ENCODE data around the gene WDR26. TPM values are rescaled to one million over a fixed set of nuclear protein-coding genes. Genes with fewer than 3 reads are reported as not detected.

Gene WDR26
- total RNA-seq, 3 donors from 2014 or later, result 88.5 to 108 (median 108) TPM

DNA sequence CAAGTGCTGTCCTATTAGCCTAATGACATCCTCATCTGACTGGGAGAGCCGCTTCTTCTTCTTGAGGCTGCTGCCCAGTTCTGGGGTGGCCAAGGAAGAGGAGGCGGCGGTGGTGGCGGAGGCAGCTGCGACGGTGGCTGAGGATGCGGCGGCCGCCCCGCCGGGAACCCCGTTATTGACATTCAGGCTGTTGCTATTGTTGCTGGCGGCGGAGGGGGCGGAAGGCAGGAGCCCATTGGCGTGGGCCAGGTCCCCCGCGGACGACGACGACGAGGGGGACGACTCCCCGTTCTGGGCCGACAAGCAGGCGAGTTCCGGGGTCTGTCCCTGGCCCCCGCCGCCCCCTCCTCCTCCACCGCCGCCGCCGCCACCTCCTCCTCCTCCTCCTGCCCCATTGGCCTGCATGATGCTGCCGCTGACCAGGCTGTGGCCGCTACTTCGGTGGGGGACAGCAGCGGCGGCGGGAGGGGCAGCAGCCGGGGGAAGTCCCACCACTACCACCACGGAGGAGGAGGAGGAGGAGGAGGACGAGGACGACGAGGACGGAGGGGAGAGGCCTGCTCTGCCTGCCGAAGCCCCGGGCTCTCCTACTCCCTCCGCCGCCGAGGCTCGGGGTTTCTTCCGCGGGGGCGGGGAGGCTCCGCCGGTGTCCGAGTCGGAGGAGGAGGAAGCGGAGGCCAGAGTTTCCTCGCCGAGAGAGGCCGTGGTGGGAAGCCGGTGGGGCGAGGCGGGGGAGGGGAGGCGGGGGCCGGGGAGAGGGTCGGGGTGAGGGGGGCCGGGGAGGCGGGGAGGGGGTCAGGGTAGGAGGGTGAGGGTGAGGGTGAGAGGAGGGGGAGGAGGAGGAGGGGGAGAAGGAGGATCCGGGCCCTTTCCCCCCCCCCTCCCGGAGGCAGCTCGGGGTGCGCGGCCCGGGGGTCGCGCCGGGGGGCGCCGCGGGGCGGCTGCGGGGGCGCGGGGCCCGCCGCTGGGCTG lies 610 bp downstream of the WDR26 start:
- Histone ChIP-seq H3K36me3 (no peaks in the 10 kb centered on the region), H3K27me3 (no peaks in the 10 kb centered on the region), H3K27ac (peak overlapping the region; percentile 99), H3K4me3 (peak overlapping the region; percentile 83 to 88 (median 87)), H3K4me1 (peaks cover 0 to 12% of the 10 kb centered on the region in 2 donors), H3K9me3 (no peaks in the 10 kb centered on the region)
- TF ChIP-seq POLR2AphosphoS5 (IDR thresholded peaks at IDR 0.05) (peak; percentile 28 to 59 (median 41)), POLR2A (IDR thresholded peaks at IDR 0.05) (no peak)
- intact Hi-C loops (cut with DNase I; ENCODE audit: low total_unique reads), result no loop called here
- peak in 1 of 2 donors; percentile 32 for DNase-seq (ENCODE audit: low spot score in 2 of 2)

DNA sequence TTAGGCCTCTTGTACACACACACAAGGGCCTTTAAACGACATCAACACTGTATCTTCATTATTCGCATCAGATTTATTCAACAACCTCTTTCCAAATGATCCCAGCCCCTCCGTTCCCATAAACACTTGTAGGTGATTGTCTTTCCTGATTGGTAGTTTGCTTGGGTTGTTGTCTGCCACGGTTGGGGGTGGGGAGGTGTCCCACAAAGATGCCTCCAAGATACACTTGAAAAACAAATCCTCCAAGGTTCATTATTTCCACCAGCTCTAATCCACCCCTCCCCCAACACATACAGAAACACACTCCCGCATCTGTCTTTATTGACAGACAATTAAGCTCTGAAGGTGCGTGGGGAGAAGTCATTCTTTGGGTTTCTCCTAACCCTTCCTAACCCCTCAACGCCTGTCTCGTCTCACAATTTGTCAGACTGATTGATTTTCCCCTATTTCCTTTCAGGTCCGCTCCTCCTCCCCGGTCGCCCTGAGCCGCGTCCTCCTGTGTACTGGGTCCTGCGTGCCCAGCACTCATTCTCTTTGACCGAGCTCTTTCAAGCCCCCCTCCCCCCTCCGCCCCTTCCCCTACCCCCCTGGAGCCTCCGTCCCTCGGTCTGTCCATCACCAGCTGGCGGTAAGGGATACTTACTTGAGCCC lies 1.4 kb downstream of the WDR26 start:
- H3K4me1 ChIP-seq, result peaks cover 0 to 12% of the 10 kb centered on the region in 2 donors
- TF ChIP-seq, protein P1, sequence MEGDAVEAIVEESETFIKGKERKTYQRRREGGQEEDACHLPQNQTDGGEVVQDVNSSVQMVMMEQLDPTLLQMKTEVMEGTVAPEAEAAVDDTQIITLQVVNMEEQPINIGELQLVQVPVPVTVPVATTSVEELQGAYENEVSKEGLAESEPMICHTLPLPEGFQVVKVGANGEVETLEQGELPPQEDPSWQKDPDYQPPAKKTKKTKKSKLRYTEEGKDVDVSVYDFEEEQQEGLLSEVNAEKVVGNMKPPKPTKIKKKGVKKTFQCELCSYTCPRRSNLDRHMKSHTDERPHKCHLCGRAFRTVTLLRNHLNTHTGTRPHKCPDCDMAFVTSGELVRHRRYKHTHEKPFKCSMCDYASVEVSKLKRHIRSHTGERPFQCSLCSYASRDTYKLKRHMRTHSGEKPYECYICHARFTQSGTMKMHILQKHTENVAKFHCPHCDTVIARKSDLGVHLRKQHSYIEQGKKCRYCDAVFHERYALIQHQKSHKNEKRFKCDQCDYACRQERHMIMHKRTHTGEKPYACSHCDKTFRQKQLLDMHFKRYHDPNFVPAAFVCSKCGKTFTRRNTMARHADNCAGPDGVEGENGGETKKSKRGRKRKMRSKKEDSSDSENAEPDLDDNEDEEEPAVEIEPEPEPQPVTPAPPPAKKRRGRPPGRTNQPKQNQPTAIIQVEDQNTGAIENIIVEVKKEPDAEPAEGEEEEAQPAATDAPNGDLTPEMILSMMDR (IDR thresholded peaks at IDR 0.05), result no peak
- no peak for TF ChIP-seq POLR2A (IDR thresholded peaks at IDR 0.05)
- TF ChIP-seq POLR2AphosphoS5 (IDR thresholded peaks at IDR 0.05), result no peak
- peak overlapping the region; percentile 83 to 88 (median 87) for H3K4me3 ChIP-seq

DNA sequence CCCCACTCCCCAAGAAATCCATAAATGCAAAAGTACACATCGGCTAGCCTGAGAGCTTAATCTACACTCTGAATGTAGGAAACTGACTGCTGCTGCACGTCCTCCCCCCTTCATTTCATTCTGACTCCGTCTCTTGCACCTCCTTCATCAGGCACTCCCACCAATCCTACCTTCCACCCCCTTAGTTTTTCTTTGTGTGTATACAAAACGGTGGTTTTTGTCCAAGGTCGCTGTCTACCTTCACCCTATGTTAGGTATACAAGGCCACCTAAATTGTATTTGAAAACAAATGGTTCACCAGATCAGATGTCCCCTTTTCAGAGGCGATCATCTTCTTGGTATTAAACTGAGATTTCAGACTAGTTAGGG lies 1.9 kb downstream of the WDR26 start:
- Histone ChIP-seq H3K4me1 (peaks cover 0 to 12% of the 10 kb centered on the region in 2 donors), H3K27ac (peak overlapping the region; percentile 99)
- TF ChIP-seq POLR2A (IDR thresholded peaks at IDR 0.05) (no peak), POLR2AphosphoS5 (IDR thresholded peaks at IDR 0.05) (no peak)
- TF ChIP-seq, protein P1 (IDR thresholded peaks at IDR 0.05), result no peak

More for the DNA sequence above, 1.4 kb downstream of the WDR26 start:
- H3K27me3 ChIP-seq, result no peaks in the 10 kb centered on the region
- DNase-seq (ENCODE audit: low spot score in 2 of 2), result no peak
- no peaks in the 10 kb centered on the region for H3K9me3 ChIP-seq
- intact Hi-C loops (cut with DNase I; ENCODE audit: low total_unique reads), result no loop called here
- H3K27ac ChIP-seq, result peak overlapping the region; percentile 99
- no peaks in the 10 kb centered on the region for H3K36me3 ChIP-seq

DNA sequence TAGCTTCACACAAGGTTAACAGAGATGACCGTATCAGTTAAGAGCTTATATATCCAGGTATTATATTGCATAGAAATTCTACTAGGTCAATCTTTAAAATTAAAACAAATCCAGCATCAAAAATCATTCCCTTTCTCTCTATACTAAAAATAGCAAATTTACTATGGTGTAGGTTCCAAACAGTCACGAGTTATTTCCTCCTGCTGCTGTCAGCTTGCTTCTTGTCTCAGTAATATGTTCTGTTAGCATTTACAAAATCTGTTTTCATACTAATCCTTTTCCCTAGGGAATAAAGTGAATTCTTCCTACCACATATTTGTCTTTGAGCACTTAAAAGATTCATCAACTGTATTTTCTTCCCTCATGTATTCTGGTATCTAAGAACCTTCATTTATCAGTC lies 2.5 kb downstream of the WDR26 start:
- Histone ChIP-seq H3K36me3 (no peaks in the 10 kb centered on the region), H3K4me1 (peaks cover 0 to 12% of the 10 kb centered on the region in 2 donors), H3K27ac (peak overlapping the region; percentile 99), H3K27me3 (no peaks in the 10 kb centered on the region), H3K4me3 (peak overlapping the region; percentile 83 to 88 (median 87)), H3K9me3 (no peaks in the 10 kb centered on the region)
- no peak for TF ChIP-seq POLR2A (IDR thresholded peaks at IDR 0.05)
- TF ChIP-seq, protein P1 (IDR thresholded peaks at IDR 0.05), result no peak
- TF ChIP-seq POLR2AphosphoS5 (IDR thresholded peaks at IDR 0.05), result no peak
- no peak for DNase-seq (ENCODE audit: low spot score in 2 of 2)
- intact Hi-C loops (cut with DNase I; ENCODE audit: low total_unique reads), result no loop called here

More for the DNA sequence above, 1.9 kb downstream of the WDR26 start:
- Histone ChIP-seq H3K36me3 (no peaks in the 10 kb centered on the region), H3K27me3 (no peaks in the 10 kb centered on the region), H3K4me3 (peak overlapping the region; percentile 83 to 88 (median 87)), H3K9me3 (no peaks in the 10 kb centered on the region)
- intact Hi-C loops (cut with DNase I; ENCODE audit: low total_unique reads), result no loop called here
- DNase-seq (ENCODE audit: low spot score in 2 of 2), result no peak

DNA sequence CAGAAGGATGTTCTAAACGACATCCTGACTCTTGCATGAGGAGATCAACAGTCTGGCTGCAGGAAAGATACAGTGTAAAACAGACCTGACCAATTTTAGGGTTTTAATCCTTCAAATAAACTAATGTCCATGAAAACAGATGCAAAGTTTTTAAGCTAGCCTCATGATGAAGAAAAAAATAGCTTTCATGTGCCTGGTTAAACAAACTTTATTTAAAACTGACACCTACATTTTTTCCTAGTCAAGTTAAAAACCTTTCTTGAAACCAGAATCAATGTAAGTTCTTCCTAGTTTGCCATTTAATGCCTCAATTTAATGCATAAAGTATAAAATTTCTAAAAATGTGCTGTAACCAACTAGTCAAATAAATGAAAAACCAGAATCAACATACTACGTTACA lies 2.9 kb downstream of the WDR26 start:
- peak overlapping the region; percentile 99 for H3K27ac ChIP-seq
- H3K36me3 ChIP-seq, result no peaks in the 10 kb centered on the region
- intact Hi-C loops (cut with DNase I; ENCODE audit: low total_unique reads), result no loop called here
- DNase-seq (ENCODE audit: low spot score in 2 of 2), result no peak
- no peak for TF ChIP-seq POLR2A (IDR thresholded peaks at IDR 0.05)
- TF ChIP-seq POLR2AphosphoS5 (IDR thresholded peaks at IDR 0.05), result no peak
- TF ChIP-seq, protein P1 (IDR thresholded peaks at IDR 0.05), result no peak
- peak overlapping the region; percentile 83 to 88 (median 87) for H3K4me3 ChIP-seq
- peaks cover 0 to 12% of the 10 kb centered on the region in 2 donors for H3K4me1 ChIP-seq
- H3K27me3 ChIP-seq, result no peaks in the 10 kb centered on the region
- H3K9me3 ChIP-seq, result no peaks in the 10 kb centered on the region

Data from breast epithelium (tissue), 4 donors.